Kidney epithelial cell (primary cell): ENCODE results near the gene GPHA2. TPM values are rescaled to one million over a fixed set of nuclear protein-coding genes. Genes with fewer than 3 reads are reported as not detected.

Experiments used
- DNase-seq: peaks from one replicate; pipeline ENCODE4 v3.0.0-alpha.2; 2010; ENCODE audit warnings: low read depth
- H3K27me3 ChIP-seq: 2 replicates; pipeline ENCODE4 v1.6.0; 2011; ENCODE audit warnings: low read length; ENCODE audit not compliant: control insufficient read depth, insufficient read depth
- H3K36me3 ChIP-seq: 2 replicates; pipeline ENCODE4 v1.5.1; 2011; ENCODE audit warnings: low read length; ENCODE audit not compliant: control insufficient read depth, insufficient read depth
- H3K4me3 ChIP-seq: 2 replicates; pipeline ENCODE4 v1.5.1; 2011; ENCODE audit warnings: low read depth, mild to moderate bottlenecking, control low read depth, low read length
- total RNA-seq: library from RNA; depleted of rRNA; stranded (reverse); fragments of >200 nt; gene quantifications from 2 replicates; pipeline ENCODE4 v1.2.3, GENCODE V29; 2015
- TF ChIP-seq, protein P1 (sequence below): IDR thresholded peaks from 2 replicates; pipeline ENCODE4 v1.5.1; 2011; ENCODE audit warnings: mild to moderate bottlenecking, moderate library complexity, low read length, control low read depth, inconsistent platforms; ENCODE audit not compliant: insufficient read depth, poor library complexity, severe bottlenecking

GPHA2 gene
- total RNA-seq, 1 donor from 2014 or later, result not detected

DNA sequence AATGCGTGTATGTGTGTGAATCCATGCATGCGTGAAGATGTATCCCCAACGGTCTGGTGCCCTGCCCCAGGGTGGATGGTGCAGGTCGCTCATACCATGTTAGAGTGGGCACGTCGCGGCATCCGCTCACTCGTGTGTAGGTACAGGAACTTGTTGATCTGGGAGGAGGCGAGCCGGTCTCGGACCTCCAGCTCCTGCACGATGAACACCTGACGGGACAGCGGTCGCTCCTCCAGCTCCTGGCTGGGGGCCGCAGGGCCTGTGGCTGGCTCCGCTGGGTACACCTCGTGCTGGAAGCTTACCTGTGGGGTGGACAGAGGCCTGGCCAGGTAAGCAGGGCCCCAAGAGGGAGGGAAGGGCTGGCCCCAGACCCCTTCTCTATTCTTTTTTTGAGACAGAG is 37.2 kb downstream of the GPHA2 start:
- DNase-seq, result no peak
- TF ChIP-seq, protein P1, sequence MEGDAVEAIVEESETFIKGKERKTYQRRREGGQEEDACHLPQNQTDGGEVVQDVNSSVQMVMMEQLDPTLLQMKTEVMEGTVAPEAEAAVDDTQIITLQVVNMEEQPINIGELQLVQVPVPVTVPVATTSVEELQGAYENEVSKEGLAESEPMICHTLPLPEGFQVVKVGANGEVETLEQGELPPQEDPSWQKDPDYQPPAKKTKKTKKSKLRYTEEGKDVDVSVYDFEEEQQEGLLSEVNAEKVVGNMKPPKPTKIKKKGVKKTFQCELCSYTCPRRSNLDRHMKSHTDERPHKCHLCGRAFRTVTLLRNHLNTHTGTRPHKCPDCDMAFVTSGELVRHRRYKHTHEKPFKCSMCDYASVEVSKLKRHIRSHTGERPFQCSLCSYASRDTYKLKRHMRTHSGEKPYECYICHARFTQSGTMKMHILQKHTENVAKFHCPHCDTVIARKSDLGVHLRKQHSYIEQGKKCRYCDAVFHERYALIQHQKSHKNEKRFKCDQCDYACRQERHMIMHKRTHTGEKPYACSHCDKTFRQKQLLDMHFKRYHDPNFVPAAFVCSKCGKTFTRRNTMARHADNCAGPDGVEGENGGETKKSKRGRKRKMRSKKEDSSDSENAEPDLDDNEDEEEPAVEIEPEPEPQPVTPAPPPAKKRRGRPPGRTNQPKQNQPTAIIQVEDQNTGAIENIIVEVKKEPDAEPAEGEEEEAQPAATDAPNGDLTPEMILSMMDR, result no peak
- Histone ChIP-seq H3K4me3 (no peak overlapping the region), H3K36me3 (no peaks in the 10 kb centered on the region), H3K27me3 (no peaks in the 10 kb centered on the region)

- Histone ChIP-seq H3K4me3 (no peak overlapping the region), H3K27me3 (no peaks in the 10 kb centered on the region), H3K36me3 (no peaks in the 10 kb centered on the region)
- TF ChIP-seq, protein P1, result no peak
- no peak for DNase-seq
These were observed 37.6 kb downstream of the GPHA2 start for GRCh38 chr11:64898076-64898445.

DNA sequence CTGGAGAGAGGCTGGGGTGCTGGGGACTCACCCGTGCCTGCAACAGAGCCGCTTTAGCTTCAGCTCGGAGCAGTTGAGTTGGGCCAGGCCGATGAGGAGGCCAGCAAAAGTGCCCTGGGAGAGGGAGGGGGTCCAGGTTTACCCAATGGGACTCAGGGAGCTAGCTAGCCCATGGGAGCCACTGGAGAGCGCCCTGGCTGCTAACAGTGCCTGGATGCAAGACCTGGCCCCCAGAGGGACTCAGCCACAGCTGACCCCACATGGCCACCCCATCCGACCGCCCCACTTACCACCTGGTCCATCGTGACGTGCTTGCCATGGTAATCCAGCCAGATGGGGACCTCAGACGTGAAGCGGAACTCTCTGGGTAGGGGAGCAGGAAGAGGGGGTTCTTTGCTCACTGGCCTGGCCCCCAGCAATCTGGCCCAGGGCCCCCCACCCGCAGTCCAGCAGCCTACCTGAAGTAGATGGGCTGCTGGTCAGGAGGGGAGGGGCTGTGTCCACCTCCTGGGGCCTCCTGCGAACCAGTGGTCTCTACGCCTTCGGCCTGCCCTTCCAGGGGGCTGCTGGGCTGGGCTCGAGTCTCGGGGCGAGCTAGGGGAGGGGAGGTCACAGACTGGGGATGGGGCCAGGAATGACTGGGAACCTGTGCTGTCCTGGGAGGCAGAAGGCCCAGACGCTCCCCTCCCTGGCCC is 38.2 kb downstream of the GPHA2 start:
- no peaks in the 10 kb centered on the region for H3K36me3 ChIP-seq
- H3K27me3 ChIP-seq, result no peaks in the 10 kb centered on the region
- H3K4me3 ChIP-seq, result no peak overlapping the region
- DNase-seq, result no peak
- TF ChIP-seq, protein P1, result no peak

GRCh38 chr11:64896448-64897022 is 39.2 kb downstream of the GPHA2 start:
- DNase-seq, result no peak
- Histone ChIP-seq H3K27me3 (no peaks in the 10 kb centered on the region), H3K4me3 (no peak overlapping the region), H3K36me3 (no peaks in the 10 kb centered on the region)
- TF ChIP-seq, protein P1, result no peak

- DNase-seq, result no peak
- TF ChIP-seq, protein P1, result no peak
- Histone ChIP-seq H3K27me3 (no peaks in the 10 kb centered on the region), H3K4me3 (no peak overlapping the region), H3K36me3 (no peaks in the 10 kb centered on the region)
These were observed 40.8 kb downstream of the GPHA2 start for GRCh38 chr11:64894812-64895452.
